ENCODE measurements around the gene QPCT.

- TF ChIP-seq CTCF (IDR thresholded peaks at IDR 0.05; ENCODE audit: low read depth, low read length) (no peak), POLR2A (IDR thresholded peaks at IDR 0.05; ENCODE audit: extremely low read depth, insufficient read length) (no peak), MAX (IDR thresholded peaks at IDR 0.05; ENCODE audit: low read depth, low read length) (no peak), MYC (IDR thresholded peaks at IDR 0.05; ENCODE audit: low read depth, low read length) (no peak)
Measured at GRCh38 chr2:37316181-37316580, 28.2 kb upstream of the QPCT start.
